Lower leg skin (tissue), 3 donors: ENCODE data around the gene SYT1.

ENCODE experiments used
- POLR2A ChIP-seq, 2 donors: fragments of 450-650 bp; IDR thresholded peaks; one replicate each; pipeline ENCODE4 v1.6.1; 2016 to 2017; ENCODE audit warnings: antibody characterized with exemption in 2 of 2, mild to moderate bottlenecking in 1 of 2, moderate library complexity in 1 of 2
- TF ChIP-seq, protein P1 (sequence below), 3 donors: fragments of 450-650 bp; IDR thresholded peaks; one replicate each; pipeline ENCODE4 v1.5.1; 2016; ENCODE audit warnings: antibody characterized with exemption in 3 of 3, mild to moderate bottlenecking in 3 of 3, moderate library complexity in 2 of 3

DNA sequence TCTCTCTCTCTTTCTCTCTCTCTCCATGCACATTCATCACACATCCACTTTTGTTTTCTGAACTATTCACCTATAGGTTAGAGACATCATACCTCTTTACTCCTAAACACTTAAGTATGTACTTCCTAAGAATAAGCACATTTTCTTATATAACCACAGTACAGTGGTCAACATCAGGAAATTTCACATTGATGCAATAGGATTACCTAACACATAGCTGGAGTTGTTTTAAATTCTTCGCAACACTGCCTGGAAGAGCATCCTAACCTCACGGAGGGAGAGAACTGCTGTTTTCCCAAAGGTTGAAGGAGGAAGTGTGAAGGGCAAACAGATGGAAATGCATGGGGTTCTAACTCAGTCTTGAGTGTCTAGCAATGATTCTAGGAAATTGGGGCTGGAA is 159.2 kb downstream of the SYT1 start:
- TF ChIP-seq, protein P1, sequence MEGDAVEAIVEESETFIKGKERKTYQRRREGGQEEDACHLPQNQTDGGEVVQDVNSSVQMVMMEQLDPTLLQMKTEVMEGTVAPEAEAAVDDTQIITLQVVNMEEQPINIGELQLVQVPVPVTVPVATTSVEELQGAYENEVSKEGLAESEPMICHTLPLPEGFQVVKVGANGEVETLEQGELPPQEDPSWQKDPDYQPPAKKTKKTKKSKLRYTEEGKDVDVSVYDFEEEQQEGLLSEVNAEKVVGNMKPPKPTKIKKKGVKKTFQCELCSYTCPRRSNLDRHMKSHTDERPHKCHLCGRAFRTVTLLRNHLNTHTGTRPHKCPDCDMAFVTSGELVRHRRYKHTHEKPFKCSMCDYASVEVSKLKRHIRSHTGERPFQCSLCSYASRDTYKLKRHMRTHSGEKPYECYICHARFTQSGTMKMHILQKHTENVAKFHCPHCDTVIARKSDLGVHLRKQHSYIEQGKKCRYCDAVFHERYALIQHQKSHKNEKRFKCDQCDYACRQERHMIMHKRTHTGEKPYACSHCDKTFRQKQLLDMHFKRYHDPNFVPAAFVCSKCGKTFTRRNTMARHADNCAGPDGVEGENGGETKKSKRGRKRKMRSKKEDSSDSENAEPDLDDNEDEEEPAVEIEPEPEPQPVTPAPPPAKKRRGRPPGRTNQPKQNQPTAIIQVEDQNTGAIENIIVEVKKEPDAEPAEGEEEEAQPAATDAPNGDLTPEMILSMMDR (IDR thresholded peaks at IDR 0.05): no peak
- TF ChIP-seq POLR2A (IDR thresholded peaks at IDR 0.05): no peak
